GM23338 (cell line): Measurements from ENCODE around the gene B4GALNT2. TPM values are rescaled to one million over a fixed set of nuclear protein-coding genes. Genes with fewer than 3 reads are reported as not detected.

Source experiments
- ATAC-seq: fragments of 200-7000 bp; cut with Tn5 transposase; 3 replicates; pipeline ENCODE4 v1.9.1; 2020
- DNase-seq: peaks from one replicate; pipeline ENCODE4 v3.0.0-alpha.2; 2015; ENCODE audit warnings: low spot score
- H2AFZ ChIP-seq: fragments of 200-600 bp; sonication (generic); 2 replicates; pipeline ENCODE4 v1.8.0; 2016; ENCODE audit warnings: antibody characterized with exemption, mild to moderate bottlenecking, moderate library complexity
- H3F3A ChIP-seq: fragments of 200-600 bp; sonication (generic); replicated peaks from 2 replicates; pipeline ENCODE4 v1.8.0; 2017; ENCODE audit warnings: antibody characterized with exemption, mixed run types, low read depth
- H3K27ac ChIP-seq: fragments of 200-600 bp; sonication (generic); 2 replicates; pipeline ENCODE4 v1.6.1; 2016; ENCODE audit warnings: low read depth
- H3K27me3 ChIP-seq: fragments of 200-600 bp; sonication (generic); 2 replicates; pipeline ENCODE4 v1.8.0; 2016; ENCODE audit warnings: mild to moderate bottlenecking, mixed run types, moderate library complexity; ENCODE audit not compliant: insufficient read depth
- H3K36me3 ChIP-seq: fragments of 200-600 bp; sonication (generic); 2 replicates; pipeline ENCODE4 v1.8.0; 2016; ENCODE audit warnings: mild to moderate bottlenecking; ENCODE audit not compliant: insufficient read depth
- H3K4me1 ChIP-seq: fragments of 200-600 bp; sonication (generic); 2 replicates; pipeline ENCODE4 v1.8.0; 2016; ENCODE audit warnings: mild to moderate bottlenecking, moderate library complexity; ENCODE audit not compliant: insufficient read depth
- H3K4me2 ChIP-seq: fragments of 200-600 bp; sonication (generic); 2 replicates; pipeline ENCODE4 v1.7.1; 2017; ENCODE audit warnings: mixed run types
- H3K4me3 ChIP-seq: fragments of 200-600 bp; sonication (generic); 2 replicates; pipeline ENCODE4 v1.6.1; 2016; ENCODE audit warnings: mixed run types
- H3K79me2 ChIP-seq: fragments of 200-600 bp; sonication (generic); replicated peaks from 2 replicates; pipeline ENCODE4 v1.8.0; 2017; ENCODE audit warnings: mild to moderate bottlenecking; ENCODE audit not compliant: insufficient read depth
- H3K9me2 ChIP-seq: fragments of 200-600 bp; sonication (generic); 2 replicates; pipeline ENCODE4 v1.8.0; 2017; ENCODE audit not compliant: insufficient read depth
- H4K20me1 ChIP-seq: fragments of 200-600 bp; sonication (generic); replicated peaks from 2 replicates; pipeline ENCODE4 v1.8.0; 2017; ENCODE audit warnings: mild to moderate bottlenecking; ENCODE audit not compliant: insufficient read depth
- H3K27ac Mint-ChIP-seq: 2 replicates; pipeline ENCODE4 v1.8.0; 2020; ENCODE audit warnings: inconsistent platforms, mild to moderate bottlenecking, moderate library complexity, mixed read lengths
- H3K27me3 Mint-ChIP-seq: 3 replicates; pipeline ENCODE4 v1.8.0; 2022; ENCODE audit warnings: low read depth, mild to moderate bottlenecking, moderate library complexity, mixed read lengths, inconsistent platforms; ENCODE audit not compliant: insufficient read depth, poor library complexity
- H3K36me3 Mint-ChIP-seq: 3 replicates; pipeline ENCODE4 v1.8.0; 2021; ENCODE audit warnings: low read depth, mild to moderate bottlenecking, inconsistent platforms, moderate library complexity, mixed read lengths
- H3K4me1 Mint-ChIP-seq: 3 replicates; pipeline ENCODE4 v1.8.0; 2020; ENCODE audit warnings: mild to moderate bottlenecking, inconsistent platforms, mixed read lengths
- H3K4me3 Mint-ChIP-seq: 3 replicates; pipeline ENCODE4 v1.8.0; 2021; ENCODE audit warnings: moderate library complexity, mild to moderate bottlenecking, inconsistent platforms, mixed read lengths
- H3K9me3 Mint-ChIP-seq: 3 replicates; pipeline ENCODE4 v1.8.0; 2020; ENCODE audit warnings: moderate library complexity, mild to moderate bottlenecking, inconsistent platforms, mixed read lengths
- CREB1 ChIP-seq: fragments of 250-450 bp; sonication (Bioruptor Pico); IDR thresholded peaks from 2 replicates; pipeline ENCODE4 v1.5.0; 2020; ENCODE audit warnings: low read depth, mild to moderate bottlenecking, moderate library complexity
- CTCF ChIP-seq, 2 experiments: fragments of 200-600 bp in 1 of 2; sonication (generic) in 1 of 2; conservative IDR thresholded peaks; 2 replicates each; pipeline versions ENCODE4 v1.5.1 to v1.6.1; 2016 to 2017; ENCODE audit warnings: antibody characterized with exemption in 2 of 2, low read depth in 2 of 2, mild to moderate bottlenecking in 2 of 2, moderate library complexity in 1 of 2
- ETS1 ChIP-seq: IDR thresholded peaks from 2 replicates; pipeline ENCODE4 v1.6.1; 2016; ENCODE audit warnings: antibody characterized with exemption
- EZH2 ChIP-seq: fragments of 200-600 bp; sonication (generic); IDR thresholded peaks from one replicate; pipeline ENCODE4 v1.8.0; 2017; ENCODE audit warnings: antibody characterized with exemption, mild to moderate bottlenecking, low read depth; ENCODE audit not compliant: unreplicated experiment
- EZH2phosphoT487 ChIP-seq: fragments of 200-600 bp; sonication (generic); IDR thresholded peaks from one replicate; pipeline ENCODE4 v1.8.1; 2018; ENCODE audit warnings: antibody characterized with exemption; ENCODE audit not compliant: unreplicated experiment
- JUNB ChIP-seq: IDR thresholded peaks from one replicate; pipeline ENCODE4 v1.6.1; 2016; ENCODE audit warnings: antibody characterized with exemption; ENCODE audit not compliant: unreplicated experiment
- NANOG ChIP-seq: IDR thresholded peaks from 2 replicates; pipeline ENCODE4 v1.6.1; 2016; ENCODE audit warnings: antibody characterized with exemption, borderline replicate concordance
- POLR2AphosphoS5 ChIP-seq: IDR thresholded peaks from 2 replicates; pipeline ENCODE4 v1.6.1; 2016; ENCODE audit warnings: antibody characterized with exemption, low read depth
- REST ChIP-seq: IDR thresholded peaks from one replicate; pipeline ENCODE4 v1.6.1; 2018; ENCODE audit warnings: antibody characterized with exemption; ENCODE audit not compliant: unreplicated experiment
- STAT1 ChIP-seq: IDR thresholded peaks from one replicate; pipeline ENCODE4 v1.6.1; 2016; ENCODE audit warnings: antibody characterized with exemption; ENCODE audit not compliant: unreplicated experiment
- ZNF114 ChIP-seq: fragments of 250-450 bp; sonication (Bioruptor Pico); IDR thresholded peaks from 2 replicates; pipeline ENCODE4 v1.5.0; 2020; ENCODE audit warnings: mild to moderate bottlenecking, moderate library complexity
- ZNF462 ChIP-seq: fragments of 250-450 bp; sonication (Bioruptor Pico); IDR thresholded peaks from 2 replicates; pipeline ENCODE4 v1.5.0; 2020; ENCODE audit warnings: mild to moderate bottlenecking, moderate library complexity
- polyA plus RNA-seq: library from polyadenylated mRNA; unstranded; fragments of >200 nt; fragmentation: Nextera tagmentation; extraction: Ambion mirVana; gene quantifications from 2 replicates; pipeline ENCODE4 v1.2.1, GENCODE V29; 2016
- total RNA-seq: library from RNA; depleted of rRNA; stranded (reverse); fragments of >200 nt; shearing (Covaris generic); gene quantifications from 2 replicates; pipeline ENCODE4 v1.2.3, GENCODE V29; 2014

B4GALNT2 gene
- total and polyA plus RNA-seq, 2 experiments from 2014 or later, result not detected

GRCh38 chr17:49093131-49093530 lies 39.4 kb upstream of the B4GALNT2 start:
- H3K27ac Mint-ChIP-seq, result no peak overlapping the region
- no peak overlapping the region for H3K4me3 ChIP-seq
- ATAC-seq, result no peak
- peak overlapping the region; percentile 88 for H2AFZ ChIP-seq
- no peaks in the 10 kb centered on the region for H3K36me3 ChIP-seq
- peaks cover 6% of the 10 kb centered on the region for H3K27me3 Mint-ChIP-seq
- no peak overlapping the region for H3K4me2 ChIP-seq
- peaks cover 6% of the 10 kb centered on the region; the same call in 2 of the 3 replicates for H3K4me1 Mint-ChIP-seq
- no peak overlapping the region for H3K27ac ChIP-seq
- H3K4me1 ChIP-seq, result no peaks in the 10 kb centered on the region
- TF ChIP-seq EZH2phosphoT487 (no peak), CREB1 (CRISPR knock-in tag) (no peak), EZH2 (no peak), JUNB (no peak), ZNF462 (CRISPR knock-in tag) (no peak), POLR2AphosphoS5 (no peak), NANOG (no peak), STAT1 (no peak), CTCF (conservative IDR thresholded peaks at IDR 0.05; ENCODE audit: low read depth in 2 of 2) (no peak), ETS1 (no peak), ZNF114 (CRISPR knock-in tag) (no peak), REST (no peak)
- no peaks in the 10 kb centered on the region; the same call in 2 of the 3 replicates for H3K9me3 Mint-ChIP-seq
- no peaks in the 10 kb centered on the region for H3K36me3 Mint-ChIP-seq
- H3F3A ChIP-seq, result no peaks in the 10 kb centered on the region
- no peaks in the 10 kb centered on the region for H3K79me2 ChIP-seq
- H3K9me2 ChIP-seq, result no peaks in the 10 kb centered on the region
- no peaks in the 10 kb centered on the region for H4K20me1 ChIP-seq
- no peaks in the 10 kb centered on the region for H3K27me3 ChIP-seq
- no peak overlapping the region for H3K4me3 Mint-ChIP-seq
- DNase-seq, result no peak
